Neuronal stem cell (in vitro differentiated cells): ENCODE results near the gene LRRC10.

Source experiments
- DNase-seq: peaks from one replicate; pipeline ENCODE4 v3.0.0-alpha.2; 2013; ENCODE audit warnings: low spot score
- H2AFZ ChIP-seq: one replicate; pipeline ENCODE4 v1.6.1; 2013; ENCODE audit warnings: mild to moderate bottlenecking, low read length, inconsistent platforms
- H2AK5ac ChIP-seq: 2 replicates; pipeline ENCODE4 v1.6.1; 2013; ENCODE audit warnings: low read depth, mild to moderate bottlenecking, inconsistent platforms, low read length, moderate library complexity, mixed read lengths
- H2BK120ac ChIP-seq: 2 replicates; pipeline ENCODE4 v1.6.1; 2013; ENCODE audit warnings: low read depth, mild to moderate bottlenecking, inconsistent platforms, low read length, moderate library complexity, mixed read lengths
- H2BK12ac ChIP-seq: one replicate; pipeline ENCODE4 v1.6.1; 2013; ENCODE audit warnings: low read length, inconsistent platforms
- H2BK15ac ChIP-seq: 2 replicates; pipeline ENCODE4 v1.6.1; 2013; ENCODE audit warnings: mild to moderate bottlenecking, low read length, inconsistent platforms, mixed read lengths
- H2BK5ac ChIP-seq: one replicate; pipeline ENCODE4 v1.6.1; 2013; ENCODE audit warnings: inconsistent platforms, mild to moderate bottlenecking, low read length, moderate library complexity
- H3K14ac ChIP-seq: one replicate; pipeline ENCODE4 v1.6.1; 2013; ENCODE audit warnings: low read length, inconsistent platforms
- H3K18ac ChIP-seq: 2 replicates; pipeline ENCODE4 v1.6.1; 2013; ENCODE audit warnings: low read length, inconsistent platforms
- H3K23ac ChIP-seq: 2 replicates; pipeline ENCODE4 v1.6.1; 2013; ENCODE audit warnings: low read depth, mild to moderate bottlenecking, mixed read lengths, low read length, inconsistent platforms; ENCODE audit not compliant: poor library complexity
- H3K27ac ChIP-seq: replicated peaks from 3 replicates; pipeline ENCODE4 v1.5.1; 2013; ENCODE audit warnings: low read length, inconsistent platforms
- H3K27me3 ChIP-seq, 3 experiments: 2 replicates each; pipeline ENCODE4 v1.6.1; 2013; ENCODE audit warnings: low read length in 3 of 3, mild to moderate bottlenecking in 2 of 3, inconsistent platforms in 1 of 3, low read depth in 1 of 3, mixed read lengths in 1 of 3, moderate library complexity in 1 of 3; ENCODE audit not compliant: control insufficient read depth in 3 of 3, insufficient read depth in 3 of 3
- H3K36me3 ChIP-seq, 2 donors: replicated peaks in 1 of 2; 2 replicates each; pipeline ENCODE4 v1.6.1; 2013; ENCODE audit warnings: low read length in 2 of 2; ENCODE audit not compliant: control insufficient read depth in 2 of 2, insufficient read depth in 2 of 2
- H3K4ac ChIP-seq: 2 replicates; pipeline ENCODE4 v1.6.1; 2013; ENCODE audit warnings: inconsistent platforms, mild to moderate bottlenecking, low read length, moderate library complexity
- H3K4me1 ChIP-seq, 2 donors: 1 replicate in 1 of 2; 2 replicates in 1 of 2; pipeline ENCODE4 v1.6.1; 2013; ENCODE audit warnings: low read length in 2 of 2, low read depth in 1 of 2; ENCODE audit not compliant: control insufficient read depth in 2 of 2, insufficient read depth in 1 of 2
- H3K4me2 ChIP-seq: one replicate; pipeline ENCODE4 v1.6.1; 2013; ENCODE audit warnings: mild to moderate bottlenecking, low read length, inconsistent platforms; ENCODE audit not compliant: insufficient read depth, poor library complexity, severe bottlenecking
- H3K4me3 ChIP-seq, 2 donors: 2 replicates each; pipeline ENCODE4 v1.5.1; 2013; ENCODE audit warnings: low read length in 2 of 2, mild to moderate bottlenecking in 2 of 2, inconsistent platforms in 1 of 2, moderate library complexity in 1 of 2
- H3K79me1 ChIP-seq: one replicate; pipeline ENCODE4 v1.6.1; 2013; ENCODE audit warnings: low read depth, mild to moderate bottlenecking, inconsistent platforms, low read length, moderate library complexity
- H3K9ac ChIP-seq: one replicate; pipeline ENCODE4 v1.6.1; 2013; ENCODE audit warnings: mild to moderate bottlenecking, low read depth, low read length, inconsistent platforms; ENCODE audit not compliant: poor library complexity
- H3K9me3 ChIP-seq, 2 donors: replicated peaks in 1 of 2; 2 replicates each; pipeline versions ENCODE3 to v1.6.1; 2013; ENCODE audit warnings: low read length in 2 of 2, mild to moderate bottlenecking in 2 of 2, inconsistent platforms in 1 of 2, low read depth in 1 of 2, mixed read lengths in 1 of 2, moderate library complexity in 1 of 2; ENCODE audit not compliant: control insufficient read depth in 2 of 2, insufficient read depth in 1 of 2
- H4K8ac ChIP-seq: one replicate; pipeline ENCODE4 v1.6.1; 2013; ENCODE audit warnings: low read depth, mild to moderate bottlenecking, inconsistent platforms, low read length, moderate library complexity
- H4K91ac ChIP-seq: one replicate; pipeline ENCODE4 v1.6.1; 2013; ENCODE audit warnings: low read length, low read depth, mild to moderate bottlenecking, inconsistent platforms; ENCODE audit not compliant: poor library complexity
- WGBS, 2 donors: extraction: QIAGEN DNeasy Blood & Tissue Kit; methylation state at CpG; one replicate each; pipeline ENCODE4 v1.1.7; 2013; ENCODE audit warnings: missing lambda C conversion rate in 2 of 2, mixed read lengths in 1 of 2; ENCODE audit not compliant: insufficient read length in 2 of 2, insufficient replicate concordance in 1 of 2; ENCODE audit errors: extremely low coverage in 2 of 2; 5-methylcytosine and 5-hydroxymethylcytosine counted together

The LRRC10 gene

GRCh38 chr12:69585189-69586062 is 25.3 kb downstream of the LRRC10 start, which contains the start of gene CCT2:
Gene CCT2 (plus strand): TSS chr12:69585459. CDS start chr12:69585522, 63 bp downstream.
- Histone ChIP-seq H3K9ac (peak within 1 kb of the TSS; percentile 96), H3K9me3 (no peaks in the 10 kb centered on the region), H3K36me3 (peaks cover 21 to 45% of the 10 kb centered on the region in 2 donors), H2BK15ac (no peak within 1 kb of the TSS), H3K18ac (peak within 1 kb of the TSS; percentile 86), H3K14ac (peak within 1 kb of the TSS; percentile 5), H3K79me1 (peaks cover 2% of the 10 kb centered on the region), H3K4ac (peak within 1 kb of the TSS; percentile 97), H2AK5ac (peak within 1 kb of the TSS; percentile 67), H3K4me2 (peak within 1 kb of the TSS; percentile 51), H3K27me3 (no peaks in the 10 kb centered on the region), H3K4me1 (peaks cover 0 to 2% of the 10 kb centered on the region in 2 donors), H2BK120ac (no peak within 1 kb of the TSS), H4K8ac (no peak within 1 kb of the TSS), H4K91ac (no peak within 1 kb of the TSS), H2BK5ac (peak within 1 kb of the TSS; percentile 95), H3K4me3 (peak within 1 kb of the TSS; percentile 97 to 99), H3K23ac (peak within 1 kb of the TSS; percentile 57), H2AFZ (peak within 1 kb of the TSS; percentile 97), H3K27ac (peak within 1 kb of the TSS; percentile 55), H2BK12ac (no peak within 1 kb of the TSS)
- peak; percentile 91 for DNase-seq
- WGBS, 2 donors: no CpG with 5 or more reads among the region's 63 CpGs

GRCh38 chr12:69583203-69583602 is 27.5 kb downstream of the LRRC10 start:
- Histone ChIP-seq H2BK15ac (no peak overlapping the region), H3K79me1 (peaks cover 2% of the 10 kb centered on the region), H2AFZ (no peak overlapping the region), H3K36me3 (peaks cover 7 to 24% of the 10 kb centered on the region in 2 donors), H2BK5ac (no peak overlapping the region), H3K14ac (no peak overlapping the region), H3K4me2 (no peak overlapping the region), H4K91ac (no peak overlapping the region), H3K4ac (no peak overlapping the region), H2BK120ac (no peak overlapping the region), H3K23ac (no peak overlapping the region), H3K9ac (no peak overlapping the region), H3K27me3 (no peaks in the 10 kb centered on the region), H2AK5ac (no peak overlapping the region), H3K27ac (no peak overlapping the region), H4K8ac (no peak overlapping the region), H3K4me3 (no peak overlapping the region), H3K9me3 (no peaks in the 10 kb centered on the region), H3K18ac (no peak overlapping the region), H3K4me1 (peaks cover 0 to 2% of the 10 kb centered on the region in 2 donors), H2BK12ac (no peak overlapping the region)
- no peak for DNase-seq

- no peak overlapping the region for H3K9ac ChIP-seq
- no peak overlapping the region for H3K14ac ChIP-seq
- H3K27ac ChIP-seq: no peak overlapping the region
- no peaks in the 10 kb centered on the region for H3K9me3 ChIP-seq
- no peak overlapping the region for H2AK5ac ChIP-seq
- H3K36me3 ChIP-seq: peaks cover 3 to 22% of the 10 kb centered on the region in 2 donors
- no peak overlapping the region for H4K8ac ChIP-seq
- H3K23ac ChIP-seq: no peak overlapping the region
- no peak overlapping the region for H3K18ac ChIP-seq
- H2BK12ac ChIP-seq: no peak overlapping the region
- no peak overlapping the region for H2BK120ac ChIP-seq
- no peaks in the 10 kb centered on the region for H3K79me1 ChIP-seq
- H3K4ac ChIP-seq: no peak overlapping the region
- no CpG with 5 or more reads among the region's 1 CpG for WGBS, 2 donors
- no peak for DNase-seq
- H2BK15ac ChIP-seq: no peak overlapping the region
- H3K4me1 ChIP-seq: peaks cover 0 to 2% of the 10 kb centered on the region in 2 donors
- H3K27me3 ChIP-seq: no peaks in the 10 kb centered on the region
- H2BK5ac ChIP-seq: no peak overlapping the region
- no peak overlapping the region for H4K91ac ChIP-seq
- no peak overlapping the region for H2AFZ ChIP-seq
- no peak overlapping the region for H3K4me3 ChIP-seq
- H3K4me2 ChIP-seq: no peak overlapping the region
Measured at GRCh38 chr12:69580074-69580473, 30.6 kb downstream of the LRRC10 start.

GRCh38 chr12:69579029-69579428 is 31.7 kb downstream of the LRRC10 start:
- H3K27me3 ChIP-seq: no peaks in the 10 kb centered on the region
- H3K4me1 ChIP-seq: no peaks in the 10 kb centered on the region
- H3K27ac ChIP-seq: no peak overlapping the region
- H4K8ac ChIP-seq: no peak overlapping the region
- no peak overlapping the region for H3K4me3 ChIP-seq
- no peak overlapping the region for H2AFZ ChIP-seq
- H2AK5ac ChIP-seq: no peak overlapping the region
- no peak overlapping the region for H3K4me2 ChIP-seq
- H3K36me3 ChIP-seq: peaks cover 10 to 32% of the 10 kb centered on the region in 2 donors
- no peak overlapping the region for H2BK120ac ChIP-seq
- H3K23ac ChIP-seq: no peak overlapping the region
- H3K9ac ChIP-seq: no peak overlapping the region
- H2BK5ac ChIP-seq: no peak overlapping the region
- H3K79me1 ChIP-seq: no peaks in the 10 kb centered on the region
- H2BK15ac ChIP-seq: no peak overlapping the region
- H2BK12ac ChIP-seq: no peak overlapping the region
- H3K18ac ChIP-seq: no peak overlapping the region
- peaks cover 0 to 1% of the 10 kb centered on the region in 2 donors for H3K9me3 ChIP-seq
- no peak overlapping the region for H3K14ac ChIP-seq
- no CpG with 5 or more reads among the region's 4 CpGs for WGBS, 2 donors
- no peak overlapping the region for H3K4ac ChIP-seq
- H4K91ac ChIP-seq: no peak overlapping the region
- no peak for DNase-seq
